CD14-positive monocyte (primary cell): Measurements from ENCODE around the gene RALGAPA1. TPM values are rescaled to one million over a fixed set of nuclear protein-coding genes. Genes with fewer than 3 reads are reported as not detected.
A peak's percentile ranks its signal among the peaks of the same experiment; 100 is the strongest.

Experiments
- DNase-seq, 3 donors: peaks; one replicate each; pipeline ENCODE4 v3.0.0-alpha.2; 2011 to 2022
- H2AFZ ChIP-seq: 2 replicates; pipeline ENCODE4 v1.6.0; 2012; ENCODE audit warnings: mild to moderate bottlenecking, low read depth, low read length, inconsistent platforms; ENCODE audit not compliant: insufficient read depth, poor library complexity, severe bottlenecking
- H3K27ac ChIP-seq, 2 donors: 1 replicate in 1 of 2; 2 replicates in 1 of 2; pipeline ENCODE4 v1.5.1; 2012 to 2013; ENCODE audit warnings: low read length in 2 of 2, control low read depth in 1 of 2, inconsistent platforms in 1 of 2, low read depth in 1 of 2, mild to moderate bottlenecking in 1 of 2
- H3K27me3 ChIP-seq, 2 donors: one replicate each; pipeline versions ENCODE4 v1.6.0 to v1.6.1; 2011 to 2013; ENCODE audit warnings: low read length in 2 of 2; ENCODE audit not compliant: control insufficient read depth in 2 of 2, insufficient read depth in 2 of 2
- H3K36me3 ChIP-seq, 2 donors: replicated peaks in 1 of 2; 1 replicate in 1 of 2; 2 replicates in 1 of 2; pipeline versions ENCODE4 v1.5.1 to v1.6.1; 2012 to 2013; ENCODE audit warnings: low read length in 2 of 2, control low read depth in 1 of 2, inconsistent platforms in 1 of 2, mild to moderate bottlenecking in 1 of 2; ENCODE audit not compliant: insufficient read depth in 2 of 2, control insufficient read depth in 1 of 2
- H3K4me1 ChIP-seq, 2 donors: 1 replicate in 1 of 2; 2 replicates in 1 of 2; pipeline versions ENCODE4 v1.5.1 to v1.6.1; 2012 to 2013; ENCODE audit warnings: low read length in 2 of 2, control low read depth in 1 of 2, inconsistent platforms in 1 of 2, mild to moderate bottlenecking in 1 of 2, moderate library complexity in 1 of 2; ENCODE audit not compliant: insufficient read depth in 2 of 2, control insufficient read depth in 1 of 2
- H3K4me2 ChIP-seq: replicated peaks from 2 replicates; pipeline ENCODE3; 2012; ENCODE audit warnings: low read length, moderate library complexity, mild to moderate bottlenecking; ENCODE audit not compliant: poor library complexity, severe bottlenecking; ENCODE audit errors: extremely low read depth
- H3K4me3 ChIP-seq, 3 experiments: fragments of 200-600 bp in 1 of 3; sonication (generic) in 1 of 3; replicated peaks in 1 of 3; 1 replicate in 2 of 3; 2 replicates in 1 of 3; pipeline ENCODE4 v1.5.1; 2011 to 2013; ENCODE audit warnings: low read length in 3 of 3, mild to moderate bottlenecking in 3 of 3, control low read depth in 2 of 3, low read depth in 2 of 3, inconsistent platforms in 1 of 3, moderate library complexity in 1 of 3
- H3K79me2 ChIP-seq: 2 replicates; pipeline ENCODE4 v1.6.0; 2012; ENCODE audit warnings: mild to moderate bottlenecking, control low read depth, inconsistent platforms, low read length, moderate library complexity; ENCODE audit not compliant: insufficient read depth
- H3K9ac ChIP-seq: 2 replicates; pipeline ENCODE4 v1.6.0; 2017; ENCODE audit warnings: low read length, mild to moderate bottlenecking; ENCODE audit not compliant: insufficient read depth, poor library complexity, severe bottlenecking
- H3K9me3 ChIP-seq, 2 donors: replicated peaks in 1 of 2; 1 replicate in 1 of 2; 2 replicates in 1 of 2; pipeline versions ENCODE4 v1.5.1 to v1.6.1; 2012 to 2013; ENCODE audit warnings: low read length in 2 of 2, control low read depth in 1 of 2; ENCODE audit not compliant: control insufficient read depth in 1 of 2, insufficient read depth in 1 of 2
- H4K20me1 ChIP-seq: 2 replicates; pipeline ENCODE4 v1.6.0; 2012; ENCODE audit warnings: mild to moderate bottlenecking, low read length, control low read depth, moderate library complexity; ENCODE audit not compliant: insufficient read depth
- H3K27ac Mint-ChIP-seq, 7 donors: one replicate each; pipeline ENCODE4 v1.8.0; 2020; ENCODE audit warnings: mild to moderate bottlenecking in 7 of 7, mixed read lengths in 7 of 7, moderate library complexity in 6 of 7, inconsistent platforms in 2 of 7
- H3K27me3 Mint-ChIP-seq, 3 donors: one replicate each; pipeline ENCODE4 v1.8.0; 2021 to 2022; ENCODE audit warnings: low read depth in 3 of 3, mild to moderate bottlenecking in 3 of 3, mixed read lengths in 3 of 3, moderate library complexity in 3 of 3, inconsistent platforms in 1 of 3
- H3K36me3 Mint-ChIP-seq, 2 donors: one replicate each; pipeline ENCODE4 v1.8.0; 2020; ENCODE audit warnings: mixed read lengths in 2 of 2, inconsistent platforms in 1 of 2, mild to moderate bottlenecking in 1 of 2
- H3K4me1 Mint-ChIP-seq: one replicate; pipeline ENCODE4 v1.8.0; 2020; ENCODE audit warnings: mild to moderate bottlenecking, mixed read lengths
- H3K4me3 Mint-ChIP-seq, 2 donors: one replicate each; pipeline ENCODE4 v1.8.0; 2020; ENCODE audit warnings: mild to moderate bottlenecking in 2 of 2, mixed read lengths in 2 of 2, moderate library complexity in 1 of 2
- H3K9me3 Mint-ChIP-seq, 7 donors: one replicate each; pipeline ENCODE4 v1.8.0; 2020 to 2022; ENCODE audit warnings: mixed read lengths in 7 of 7, mild to moderate bottlenecking in 6 of 7, moderate library complexity in 6 of 7, inconsistent platforms in 2 of 7
- CTCF ChIP-seq: fragments of 200-600 bp; IDR thresholded peaks from one replicate; pipeline ENCODE4 v1.8.0; 2022; ENCODE audit warnings: antibody characterized with exemption, mild to moderate bottlenecking
- WGBS: methylation state at CpG from one replicate; pipeline ENCODE4 v1.1.5; 2013; ENCODE audit warnings: missing lambda C conversion rate; ENCODE audit not compliant: insufficient coverage; 5-methylcytosine and 5-hydroxymethylcytosine counted together
- intact Hi-C, 2 donors: fragments of 100-400 bp; cut with micrococcal nuclease; formaldehyde crosslinking; loops; one replicate each; pipeline versions ENCODE4 v1.15.0 to v1.15.1; 2023
- polyA plus RNA-seq, 3 donors: library from polyadenylated mRNA; depleted of rRNA in 1 of 3; unstranded in 2 of 3; stranded (reverse) in 1 of 3; fragments of 300-500 nt in 2 of 3; fragments of >200 nt in 1 of 3; fragmentation: Illumina TruSeq in 2 of 3; gene quantifications; 1 replicate in 2 of 3; 2 replicates in 1 of 3; pipeline ENCODE4 v1.2.3, GENCODE V29; 2012 to 2021

The RALGAPA1 gene
- polyA plus RNA-seq, 3 donors: 3.2 to 7.4 (median 4.1) TPM

GRCh38 chr14:35752380-35752779, 56.7 kb downstream of the RALGAPA1 start:
- no peak for DNase-seq
- peaks cover 41% of the 10 kb centered on the region in 2 donors for H3K36me3 Mint-ChIP-seq
- Histone ChIP-seq H3K9ac (no peak overlapping the region), H2AFZ (no peak overlapping the region), H3K36me3 (peaks cover 9 to 60% of the 10 kb centered on the region in 2 donors), H3K4me1 (no peaks in the 10 kb centered on the region), H4K20me1 (no peaks in the 10 kb centered on the region), H3K4me2 (no peak overlapping the region), H3K4me3 (no peak overlapping the region), H3K79me2 (no peaks in the 10 kb centered on the region), H3K27ac (no peak overlapping the region), H3K27me3 (no peaks in the 10 kb centered on the region), H3K9me3 (no peaks in the 10 kb centered on the region)
- H3K4me3 Mint-ChIP-seq: no peak overlapping the region
- H3K4me1 Mint-ChIP-seq: no peaks in the 10 kb centered on the region
- intact Hi-C loops: no loop called here
- TF ChIP-seq CTCF: no peak
- WGBS: 100% methylated on average over 2 of the region's 3 CpGs
- H3K27ac Mint-ChIP-seq: peak overlapping the region in 1 of 7 donors; percentile 22
- H3K9me3 Mint-ChIP-seq: peaks cover 0 to 5% (median 0%) of the 10 kb centered on the region in 7 donors
- H3K27me3 Mint-ChIP-seq: no peaks in the 10 kb centered on the region

- H3K9ac ChIP-seq: no peak overlapping the region
- Mint-ChIP-seq H3K27ac (no peak overlapping the region), H3K27me3 (no peaks in the 10 kb centered on the region), H3K9me3 (peaks cover 0 to 5% (median 0%) of the 10 kb centered on the region in 7 donors), H3K4me1 (no peaks in the 10 kb centered on the region), H3K4me3 (no peak overlapping the region), H3K36me3 (peaks cover 41 to 42% of the 10 kb centered on the region in 2 donors)
- no CpG with 5 or more reads among the region's 6 CpGs for WGBS
- no peak for DNase-seq
- H3K4me1 ChIP-seq: no peaks in the 10 kb centered on the region
- no peak overlapping the region for H3K4me3 ChIP-seq
- no peak overlapping the region for H3K27ac ChIP-seq
- H3K36me3 ChIP-seq: peaks cover 2 to 48% of the 10 kb centered on the region in 2 donors
- intact Hi-C loops: no loop called here
- TF ChIP-seq CTCF: no peak
- no peaks in the 10 kb centered on the region for H3K27me3 ChIP-seq
- no peak overlapping the region for H2AFZ ChIP-seq
- H4K20me1 ChIP-seq: no peaks in the 10 kb centered on the region
- no peaks in the 10 kb centered on the region for H3K79me2 ChIP-seq
- H3K9me3 ChIP-seq: no peaks in the 10 kb centered on the region
- no peak overlapping the region for H3K4me2 ChIP-seq
Measured at GRCh38 chr14:35750202-35750904, 58.7 kb downstream of the RALGAPA1 start.
